T-helper 9 cell (primary cell): ENCODE results near the gene SKI.
"Not testable (repeated sequence)": the region's sequence is repeated elsewhere in the genome, so short reads cannot be mapped to it uniquely, and the experiment has no call there.

Source experiments
- DNase-seq: peaks from one replicate; pipeline ENCODE4 v3.0.0-alpha.2; 2020

SKI gene

DNA sequence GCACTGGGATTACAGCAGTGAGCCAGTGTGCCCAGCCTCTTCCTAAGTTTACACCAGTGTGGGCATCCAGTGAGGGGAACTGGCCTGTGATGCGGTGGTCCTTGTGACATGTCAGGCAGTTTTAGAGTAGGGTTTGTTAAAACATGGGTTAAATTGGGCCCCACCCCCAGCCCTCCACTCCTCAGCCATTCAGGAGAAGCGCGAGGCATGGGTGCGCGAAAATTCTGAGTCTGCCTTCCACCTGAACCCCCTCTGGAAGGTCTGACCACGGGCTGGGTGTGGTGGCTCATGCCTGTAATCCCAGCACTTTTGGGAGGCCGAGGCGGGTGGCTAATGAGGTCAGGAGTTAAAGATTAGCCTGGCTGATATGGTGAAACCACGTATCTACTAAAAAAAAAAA lies 51.7 kb downstream of the SKI start:
- no peak for DNase-seq

DNA sequence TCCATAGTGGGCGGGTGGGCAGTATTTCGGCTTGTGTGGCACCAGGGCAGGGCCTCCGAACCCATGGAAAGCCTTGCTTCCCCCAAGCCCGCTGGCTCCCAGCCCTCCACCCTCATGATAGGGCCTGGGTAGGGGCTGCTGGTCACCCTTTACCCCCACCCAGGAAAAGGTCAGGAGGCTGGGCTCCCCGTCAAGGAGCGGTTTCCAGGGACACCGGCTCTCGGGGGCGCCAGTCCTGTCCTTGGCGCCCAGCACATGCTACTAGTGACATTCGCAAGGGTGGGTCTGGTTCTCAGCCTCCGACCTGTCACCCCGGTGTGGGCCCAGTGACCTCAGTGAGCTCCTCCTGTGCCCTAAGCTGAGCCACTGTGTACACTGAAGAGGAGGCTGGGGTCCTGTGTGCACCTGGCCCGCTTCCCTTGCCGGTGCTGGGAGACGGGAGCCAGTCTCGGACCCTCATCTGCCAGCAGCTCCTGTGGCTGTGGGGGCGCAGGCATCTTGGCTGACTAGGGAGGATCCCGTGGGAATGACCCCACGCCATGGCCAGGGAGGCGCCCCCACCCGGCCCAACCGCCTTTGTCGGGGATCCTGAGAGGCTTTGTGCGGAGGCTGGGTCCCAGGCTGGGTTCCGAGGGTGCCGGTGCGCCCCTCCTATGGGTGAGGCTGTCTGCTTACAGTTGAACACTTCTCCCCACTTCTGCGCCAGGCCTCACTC lies 54.6 kb downstream of the SKI start:
- DNase-seq: no peak

DNA sequence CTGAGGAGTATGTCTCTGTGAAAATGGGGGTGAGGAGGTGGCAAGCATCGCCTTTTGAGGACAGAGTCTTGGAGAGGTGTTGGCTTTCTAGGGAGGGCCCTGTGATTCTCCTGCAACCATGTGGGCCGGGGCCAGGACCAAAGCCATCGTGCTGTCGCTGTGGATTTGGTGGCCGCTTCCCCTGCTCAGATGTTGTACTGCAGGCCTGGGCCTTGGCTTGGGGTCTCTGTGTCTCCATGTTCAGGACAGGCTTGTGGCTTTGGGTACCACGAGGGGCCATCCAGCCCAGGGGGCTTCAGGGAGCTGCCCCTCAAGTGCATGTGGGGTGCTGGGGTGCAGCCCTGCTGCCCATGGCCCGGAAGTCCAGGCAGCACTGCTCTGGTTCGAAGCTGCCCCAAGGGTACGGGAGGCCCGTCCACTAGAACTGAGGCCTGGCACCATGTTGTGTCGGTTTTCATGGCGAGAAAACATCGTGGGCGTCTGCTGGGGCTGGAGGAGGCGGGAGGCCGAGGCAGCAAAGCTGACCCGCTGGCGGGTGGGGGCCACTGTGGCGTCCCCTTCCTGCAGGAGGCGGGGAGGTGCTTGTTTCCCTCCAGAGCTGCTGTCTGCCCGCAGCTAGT lies 55.4 kb downstream of the SKI start:
- no peak for DNase-seq

DNA sequence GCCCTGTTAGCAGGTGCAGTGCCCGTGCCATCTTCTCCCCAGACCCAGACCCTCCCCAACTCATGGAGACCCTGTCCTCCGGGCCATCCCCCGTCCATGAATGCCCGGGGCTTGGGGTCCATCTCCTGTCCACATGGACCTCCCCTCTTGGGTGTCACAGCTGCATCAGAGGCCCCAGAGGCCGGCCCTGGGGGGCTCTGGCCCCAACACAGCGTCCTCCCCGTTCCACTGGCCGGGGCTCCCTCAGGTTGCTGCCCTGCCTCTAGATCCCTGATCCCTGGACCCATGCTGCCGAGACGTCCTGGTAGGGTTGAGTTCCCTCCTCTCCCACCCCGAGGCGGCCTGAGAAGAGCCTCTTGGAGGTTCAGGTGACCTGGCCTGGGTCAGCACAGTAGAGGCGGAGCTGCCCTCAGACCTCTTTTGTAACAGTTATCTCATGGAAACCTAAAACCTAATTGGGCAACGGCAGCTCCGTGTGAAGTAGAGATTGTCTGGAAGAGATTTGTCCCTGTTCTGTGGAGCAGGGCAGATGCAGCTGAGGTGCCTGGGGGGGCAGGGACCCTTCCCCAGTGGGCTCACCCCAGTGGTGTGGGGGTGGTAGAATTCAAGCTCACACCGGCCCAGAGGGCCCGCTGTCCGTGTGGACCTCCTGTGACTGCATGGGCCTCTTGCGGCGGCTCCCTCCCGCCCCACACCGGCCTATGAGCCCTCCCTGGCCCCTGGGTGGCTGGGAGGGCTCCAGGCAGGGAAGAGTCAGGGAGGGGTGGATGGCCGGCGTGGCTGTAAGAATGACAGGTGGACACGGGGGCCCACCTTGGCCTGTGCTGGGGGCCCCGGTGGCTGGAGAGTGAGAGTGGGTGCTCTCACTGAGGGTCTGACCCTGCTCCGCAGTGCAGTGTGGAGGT lies 56.1 kb downstream of the SKI start:
- DNase-seq: no peak

DNA sequence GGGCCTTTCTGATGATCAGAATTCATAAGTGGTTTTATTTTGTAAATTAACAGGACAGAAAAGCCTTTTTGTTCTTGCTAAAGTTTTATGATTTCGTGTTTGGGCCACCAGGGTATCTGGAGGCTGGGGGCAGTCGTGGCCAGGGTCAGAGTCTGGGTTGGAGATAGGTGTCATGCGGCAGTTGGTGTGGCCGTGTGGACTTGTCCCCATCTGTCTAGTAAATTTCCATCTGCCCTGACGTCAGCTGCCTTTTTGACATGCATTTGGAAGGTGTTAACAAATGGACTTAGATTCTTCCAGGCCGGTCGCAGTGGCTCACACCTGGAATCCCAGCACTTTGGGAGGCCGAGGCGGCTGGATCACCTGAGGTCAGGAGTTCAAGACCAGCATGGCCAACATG lies 56.8 kb downstream of the SKI start:
- DNase-seq: no peak

DNA sequence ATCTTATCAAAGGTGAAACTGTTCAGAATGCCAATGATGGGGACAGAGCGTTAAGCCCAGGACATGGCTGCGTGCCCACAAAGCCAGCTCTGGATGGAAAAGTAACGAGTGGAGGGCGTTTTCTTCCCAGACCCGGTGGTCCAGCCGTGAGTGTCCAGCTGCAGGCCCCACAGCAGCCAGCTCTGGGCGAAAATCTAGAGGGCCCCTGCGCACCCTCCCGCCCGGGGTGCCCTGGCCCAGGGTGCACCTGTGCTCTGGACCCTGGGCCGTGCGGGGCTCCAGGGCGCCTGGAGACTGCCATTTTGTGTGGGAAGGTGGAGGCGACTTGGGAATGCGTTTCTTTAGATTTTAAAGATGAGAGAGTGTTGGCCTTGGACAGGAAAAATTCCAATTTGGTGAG lies 58.8 kb downstream of the SKI start:
- no peak for DNase-seq

DNA sequence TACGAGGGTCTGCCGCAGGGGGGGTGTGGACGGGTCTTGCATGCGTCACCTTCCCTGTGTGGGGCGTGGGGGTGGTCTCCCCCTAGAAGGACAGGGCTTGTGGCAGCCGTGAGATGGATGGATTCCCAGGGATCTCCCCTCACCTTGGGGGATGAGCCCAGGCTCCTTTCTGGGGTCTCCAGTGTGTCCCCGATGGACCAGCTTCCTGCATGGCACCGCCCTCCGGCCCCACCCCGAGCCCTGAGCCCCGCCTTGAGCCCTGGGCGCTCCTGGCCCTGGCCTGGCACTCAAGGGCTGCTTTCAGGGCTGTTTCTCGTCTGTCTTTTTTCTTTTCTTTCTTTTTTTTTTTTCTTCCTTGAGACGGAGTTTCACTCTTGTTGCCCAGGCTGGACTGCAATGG lies 59.5 kb downstream of the SKI start:
- DNase-seq: no peak

DNA sequence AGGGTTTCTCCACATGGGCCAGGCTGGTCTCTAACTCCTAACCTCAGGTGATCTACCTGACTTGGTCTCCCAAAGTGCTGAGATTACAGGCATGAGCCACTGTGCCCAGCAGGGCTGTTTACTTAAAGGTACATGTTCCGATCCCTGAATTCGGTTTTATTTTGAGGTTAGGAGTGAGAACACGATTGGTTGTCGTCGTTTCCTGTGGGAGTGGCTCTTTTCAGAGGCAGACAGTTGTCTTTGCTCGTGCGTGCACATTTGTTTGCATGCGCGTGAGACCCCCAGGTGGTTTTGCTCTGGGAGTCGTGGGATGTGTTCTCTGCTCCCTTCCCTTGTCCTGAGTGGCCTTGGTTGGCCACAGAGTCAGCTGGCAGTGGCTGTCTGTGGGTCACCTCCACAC lies 60.2 kb downstream of the SKI start:
- no peak for DNase-seq

DNA sequence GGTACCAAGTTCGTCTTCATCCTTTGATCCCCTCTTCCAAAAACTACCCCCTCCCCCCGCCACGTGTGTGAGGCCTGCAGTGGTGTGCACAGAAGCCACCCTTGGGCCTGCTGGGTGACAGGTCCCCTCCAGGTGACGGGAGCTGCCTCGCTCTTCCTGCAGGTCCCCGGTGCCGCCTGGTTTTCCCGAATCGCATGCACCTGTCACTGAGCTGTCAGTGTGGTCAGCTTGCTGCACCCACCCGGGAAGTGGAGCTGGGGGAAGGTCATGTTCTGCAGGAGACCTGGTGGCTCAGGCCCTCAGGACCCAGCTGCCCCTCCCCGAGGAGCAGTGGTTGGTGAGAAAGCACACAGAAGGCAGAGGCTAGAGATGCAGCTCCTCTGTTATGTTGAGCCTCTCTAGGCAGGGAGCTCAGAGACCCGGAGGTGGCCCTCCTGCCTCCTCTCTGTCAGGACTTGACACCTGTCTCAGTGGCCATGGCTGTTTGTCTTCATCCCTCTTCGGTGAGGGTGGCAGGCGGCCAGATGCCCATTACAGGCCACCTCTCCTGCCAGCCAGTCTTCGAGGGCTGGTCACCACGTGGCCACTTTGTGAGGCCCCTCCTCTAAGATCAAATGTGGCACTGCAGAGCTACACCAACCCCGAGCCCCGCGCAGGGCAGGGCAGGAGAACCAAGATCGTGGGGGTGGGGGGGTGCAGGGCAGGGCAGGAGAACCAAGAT lies 60.9 kb downstream of the SKI start:
- no peak for DNase-seq

DNA sequence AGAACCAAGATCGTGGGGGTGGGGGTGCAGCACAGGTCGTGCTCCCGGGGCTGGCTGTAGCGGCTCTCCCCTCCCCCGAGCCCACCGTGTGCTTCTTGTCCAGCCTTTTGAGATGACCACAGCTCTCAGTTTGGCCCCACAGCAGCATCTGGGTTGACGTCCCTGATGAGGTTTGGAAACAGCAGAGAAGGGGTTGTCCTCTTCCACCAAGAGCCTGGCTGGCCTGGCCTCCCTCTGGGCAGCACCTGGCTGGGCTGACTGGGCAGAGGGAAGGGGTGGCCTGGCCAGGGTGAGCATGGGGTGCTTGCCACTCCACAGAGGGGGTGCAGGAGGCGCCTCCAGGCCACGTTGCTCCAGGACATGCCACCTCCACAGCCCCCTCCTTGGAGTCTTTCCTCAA lies 61.5 kb downstream of the SKI start:
- no peak for DNase-seq

DNA sequence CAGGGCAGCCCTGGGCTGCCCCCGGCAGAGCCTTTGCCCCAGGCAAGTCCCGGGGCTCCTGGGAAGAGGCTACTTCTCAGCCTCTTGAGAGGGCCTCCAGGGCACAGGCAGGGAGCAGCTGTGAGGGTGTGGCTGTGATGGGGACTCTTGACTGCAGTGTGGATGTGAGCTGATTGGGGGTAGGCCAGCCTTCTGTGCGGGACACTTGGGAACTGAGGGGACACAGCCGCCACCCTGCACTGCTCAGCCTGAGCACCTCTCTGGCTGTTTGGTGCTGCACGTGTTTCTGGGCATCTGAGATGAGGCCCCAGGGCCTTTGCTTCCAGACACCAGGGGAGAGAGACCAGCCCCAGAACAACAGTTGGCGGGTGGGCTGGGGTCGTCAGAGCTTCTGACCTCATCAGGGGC lies 62.1 kb downstream of the SKI start:
- DNase-seq: no peak

DNA sequence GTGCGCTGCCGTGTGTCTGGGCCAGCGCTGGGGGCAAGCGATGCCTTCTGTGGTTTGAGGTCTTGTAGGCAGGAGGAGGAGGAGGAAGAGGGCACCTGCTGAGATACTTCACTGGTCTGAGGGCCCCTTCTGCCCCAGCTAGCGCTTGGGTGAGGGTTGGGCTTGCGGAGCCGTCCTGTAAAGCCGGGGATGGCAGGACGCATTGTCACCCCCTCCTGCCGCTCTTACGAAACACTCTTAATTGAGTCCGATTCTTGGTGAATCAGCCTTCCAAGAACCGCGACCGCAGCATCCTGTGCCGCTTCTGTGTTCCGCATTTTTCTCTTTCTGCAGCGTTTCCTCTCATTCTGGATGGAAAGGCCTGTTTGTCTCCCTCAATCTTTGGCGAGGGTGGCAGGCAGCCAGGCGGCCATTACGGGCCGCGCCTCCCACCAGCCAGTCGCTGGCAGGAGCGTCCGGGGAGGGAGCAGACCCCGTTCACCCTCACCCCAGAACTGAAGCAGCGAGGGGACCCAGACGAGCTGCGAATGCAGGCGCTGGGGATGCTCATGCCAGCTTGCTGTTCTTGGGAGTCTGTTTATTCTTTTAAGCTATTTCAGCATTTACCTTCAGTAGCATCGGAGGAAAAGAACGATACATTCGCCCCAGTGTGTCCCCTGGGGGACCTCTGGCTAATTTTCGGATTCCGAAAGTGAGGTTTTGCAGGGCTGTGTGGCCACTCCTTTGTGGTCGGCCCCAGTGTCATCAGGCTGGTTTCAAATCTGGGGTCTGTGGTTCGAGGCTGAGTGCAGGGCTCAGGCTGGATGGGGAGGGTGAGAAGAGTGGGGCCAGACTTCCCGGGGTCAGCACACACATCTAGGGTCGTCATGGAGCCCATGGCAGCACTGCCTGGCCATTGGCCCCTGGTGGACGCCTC lies 62.7 kb downstream of the SKI start:
- peak; percentile 68 for DNase-seq

DNA sequence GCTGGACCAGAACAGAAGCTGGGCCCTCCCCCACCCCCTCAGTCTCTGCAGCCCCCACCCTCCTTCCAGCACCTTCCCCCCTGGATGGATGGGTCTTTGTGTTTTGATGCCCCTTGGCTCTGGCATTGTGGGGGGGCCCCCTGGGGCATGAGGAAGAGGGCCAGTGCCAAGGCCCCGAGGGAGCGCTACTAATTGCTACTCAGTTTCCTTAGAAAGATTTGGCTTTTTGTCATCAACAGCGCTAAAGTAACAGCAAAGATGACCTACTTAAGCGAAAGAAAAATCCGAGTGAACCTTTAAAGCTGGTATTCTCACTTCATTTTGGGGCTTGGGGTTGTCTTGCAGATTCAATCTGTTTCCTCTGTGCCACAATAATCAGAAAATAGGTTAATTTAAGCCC lies 63.5 kb downstream of the SKI start:
- no peak for DNase-seq

DNA sequence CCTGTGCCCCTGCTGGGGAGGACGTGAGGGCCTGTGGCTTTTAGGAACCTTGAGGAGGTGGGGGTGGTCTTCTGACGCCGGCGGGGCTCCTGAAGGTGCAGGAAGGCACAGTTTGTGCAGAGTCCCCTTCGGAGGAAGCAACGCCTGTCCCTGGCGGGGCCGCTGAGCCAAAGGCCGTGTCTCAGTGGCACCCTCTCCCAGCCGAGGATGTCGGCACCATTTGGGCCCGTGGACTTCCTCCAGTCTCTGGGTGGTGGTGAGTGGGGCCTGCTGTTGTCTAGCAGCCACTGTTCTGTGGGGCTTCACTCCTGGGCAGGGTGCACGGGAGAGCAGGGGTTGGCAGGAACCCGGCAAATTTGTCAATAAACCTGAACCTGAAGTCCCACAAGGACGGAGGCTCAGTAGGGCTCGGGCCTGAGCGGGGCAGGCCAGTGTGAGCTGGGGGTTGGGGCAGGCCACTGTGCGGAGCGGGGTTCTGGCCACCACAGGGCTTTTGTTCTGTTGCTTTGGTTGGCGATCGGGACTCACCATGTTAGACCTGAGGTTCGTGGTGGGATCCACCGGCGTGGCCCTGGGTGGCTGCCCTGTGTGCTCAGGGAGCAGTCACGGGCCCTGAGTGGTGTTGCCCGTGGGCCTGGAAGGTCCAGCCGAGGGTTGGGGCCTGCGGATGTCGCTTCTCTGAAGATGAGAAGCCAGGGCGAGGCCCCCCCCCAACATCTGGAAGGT lies 64.8 kb downstream of the SKI start:
- no peak for DNase-seq

DNA sequence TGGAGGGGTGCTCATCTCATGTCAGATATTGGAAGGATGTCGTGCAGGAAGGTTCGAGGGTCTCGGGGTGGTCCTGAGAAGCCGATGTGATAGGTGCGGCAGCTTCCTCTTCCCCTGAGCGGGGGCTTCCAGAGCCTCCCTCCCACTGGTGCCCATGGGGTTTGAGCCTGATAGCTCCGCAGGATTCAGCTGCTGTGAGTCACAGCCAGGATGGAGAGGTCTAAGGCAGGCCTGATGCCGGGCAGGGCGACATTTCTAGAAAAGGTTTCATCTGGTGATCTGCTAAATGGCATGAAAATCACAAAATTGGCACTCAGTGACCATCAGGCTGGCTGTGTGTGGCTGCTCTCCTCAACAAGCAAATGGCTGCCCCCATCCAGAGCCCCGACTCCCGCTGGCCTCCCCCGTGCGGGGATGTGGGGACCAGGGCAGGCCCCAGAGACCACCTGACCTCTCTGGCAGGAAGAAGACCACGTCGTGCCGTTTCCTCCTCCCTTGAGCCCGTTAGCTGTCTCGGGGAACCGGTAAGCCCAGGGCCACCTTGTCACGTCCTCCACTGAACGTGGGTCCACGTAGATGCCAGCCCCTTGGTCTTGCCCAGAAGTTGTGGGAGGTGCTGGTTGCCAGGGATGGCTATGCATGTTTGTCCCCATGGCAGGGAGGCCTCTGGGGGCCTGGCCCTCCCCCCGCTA lies 66.1 kb downstream of the SKI start:
- no peak for DNase-seq

DNA sequence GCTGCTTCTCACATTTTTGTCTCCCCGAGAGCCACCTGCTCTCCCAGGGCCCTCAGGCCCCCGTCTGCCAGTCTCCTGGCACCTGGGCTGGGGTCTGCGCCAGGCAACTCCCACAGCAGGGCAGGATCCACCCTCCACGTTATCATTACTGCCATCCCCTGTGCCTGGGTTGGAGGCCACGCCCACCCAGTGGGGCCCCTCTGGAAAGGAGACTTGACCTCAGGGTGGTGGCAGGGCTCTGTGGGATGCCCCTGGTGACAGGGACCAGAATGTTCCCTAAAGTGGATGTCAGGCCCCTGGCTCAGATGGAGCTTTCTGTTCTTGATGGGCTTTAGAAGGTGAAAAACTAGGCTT lies 66.6 kb downstream of the SKI start:
- DNase-seq: no peak

DNA sequence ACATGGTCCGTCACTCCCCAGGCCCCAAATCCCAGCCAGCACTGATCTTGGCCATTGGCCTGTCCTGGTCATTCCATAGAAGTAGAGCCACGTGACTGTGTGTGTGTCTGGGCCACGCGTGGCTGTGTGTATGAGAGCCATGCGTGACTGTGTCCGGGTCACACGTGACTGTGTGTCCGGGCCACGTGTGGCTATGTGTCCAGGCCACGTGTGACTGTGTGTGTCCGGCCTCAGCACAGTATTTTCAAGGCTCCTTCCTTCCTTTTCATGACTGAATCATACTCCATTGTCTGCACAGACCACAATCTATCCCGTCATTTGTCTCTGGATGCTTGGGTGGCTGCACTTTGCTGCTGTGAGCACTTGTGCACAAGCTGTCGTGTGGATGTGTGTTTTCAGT lies 67.4 kb downstream of the SKI start:
- DNase-seq: no peak

DNA sequence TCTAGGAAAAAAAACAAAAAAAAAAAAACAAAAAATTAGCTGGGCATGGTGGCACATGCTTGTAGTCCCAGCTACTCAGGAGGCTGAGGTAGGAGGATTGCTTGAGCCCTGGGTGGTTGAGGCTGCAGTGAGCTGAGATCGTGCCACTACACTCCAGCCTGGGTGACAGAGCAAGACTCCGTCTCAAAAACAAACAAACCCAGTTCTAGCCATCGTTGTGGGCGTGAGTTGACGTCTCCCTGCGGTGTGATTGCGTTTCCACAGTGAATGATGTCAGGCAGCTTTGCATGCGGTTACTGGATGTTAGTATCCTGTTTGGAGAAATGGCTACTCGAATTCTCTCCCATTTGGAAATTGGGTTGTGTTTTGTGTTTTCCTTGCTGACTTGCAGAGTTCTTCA lies 68.1 kb downstream of the SKI start:
- not testable (repeated sequence) for DNase-seq

DNA sequence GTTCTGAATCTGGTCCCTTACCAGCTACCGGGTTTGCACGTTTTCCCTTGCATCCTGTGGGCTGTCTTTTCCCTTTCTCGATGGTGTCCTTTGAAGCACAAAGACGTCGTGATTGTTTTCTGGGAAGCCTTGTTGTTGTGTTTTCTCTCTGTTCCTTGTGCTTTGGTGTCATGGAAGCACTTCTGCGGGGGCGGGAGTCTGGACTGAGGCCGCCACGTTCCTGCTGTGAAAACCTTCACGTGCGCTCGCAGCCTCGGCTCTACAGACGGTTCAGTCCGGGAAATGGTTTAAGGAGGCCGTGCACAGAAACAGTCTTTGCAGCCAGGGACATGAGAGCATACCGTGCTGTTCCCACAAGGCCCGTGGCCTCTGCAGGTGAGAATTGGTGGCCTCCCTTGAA lies 68.5 kb downstream of the SKI start:
- DNase-seq: no peak

DNA sequence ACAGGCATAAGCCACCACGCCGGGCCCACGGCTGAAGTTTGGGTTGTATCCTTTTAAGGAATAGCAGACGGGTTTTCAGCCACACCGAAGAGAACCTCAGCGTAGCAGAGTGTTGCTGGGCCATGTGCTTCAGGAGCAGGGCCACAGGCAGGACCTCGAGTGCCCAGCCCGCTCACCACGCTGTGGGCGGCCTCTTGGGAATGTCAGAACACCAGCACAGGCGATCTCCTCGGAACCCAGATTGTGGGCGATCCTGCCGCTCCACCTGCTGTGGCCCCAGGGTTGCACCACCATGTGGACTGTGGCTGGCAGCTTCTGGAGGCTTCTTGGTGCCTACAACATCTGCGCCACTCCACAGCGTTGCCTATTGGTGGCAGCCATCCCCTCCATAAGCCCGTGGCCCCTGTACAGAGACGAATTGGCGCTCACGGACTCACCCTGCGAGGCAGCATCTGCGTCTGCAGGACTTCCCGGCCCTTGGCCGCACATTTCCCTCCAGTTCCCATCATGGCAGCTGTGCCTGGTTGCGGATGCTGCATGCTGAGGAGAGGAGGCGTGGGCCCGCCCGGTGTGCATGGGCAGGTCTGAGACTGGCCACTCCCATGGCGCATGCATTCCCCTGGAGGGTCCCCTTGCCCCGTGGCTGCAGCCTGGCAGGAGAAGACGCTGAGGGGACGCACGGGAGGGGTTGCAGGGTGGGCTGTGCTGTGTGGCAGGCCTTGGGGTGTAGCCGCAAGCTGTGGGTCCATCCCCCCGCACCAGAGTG lies 69.3 kb downstream of the SKI start:
- no peak for DNase-seq
